ENCODE results near the gene ATP6V0A1. TPM values are rescaled to one million over a fixed set of nuclear protein-coding genes. Genes with fewer than 3 reads are reported as not detected.

Gene ATP6V0A1
- total RNA-seq, 1 experiment from 2014 or later: 54.6 TPM

DNA sequence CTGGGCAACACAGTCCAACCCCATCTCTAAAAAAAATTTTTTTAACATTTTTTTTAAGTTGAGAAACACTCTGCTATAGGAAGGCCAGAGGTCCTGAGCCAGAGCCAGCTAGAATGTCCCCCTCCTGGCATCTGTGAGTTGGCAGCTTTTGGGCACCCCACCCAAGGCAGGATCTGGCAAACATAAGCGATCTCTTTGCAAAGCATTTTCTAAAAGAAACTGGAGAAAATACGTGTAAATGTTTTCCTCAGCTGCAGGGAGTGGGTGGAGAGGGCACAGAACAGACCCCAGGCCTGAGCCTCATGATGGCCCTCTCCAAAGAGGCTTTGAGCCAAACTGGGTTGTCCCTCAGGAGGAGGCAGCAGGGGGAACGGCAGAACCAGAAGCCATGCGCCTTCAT lies 47.3 kb upstream of the ATP6V0A1 start:
- Histone ChIP-seq H3K9me3 (ENCODE audit: low read depth, low read length, poor library complexity, severe bottlenecking) (no peaks in the 10 kb centered on the region), H3K36me3 (ENCODE audit: insufficient read depth, low read length, poor library complexity, severe bottlenecking) (no peaks in the 10 kb centered on the region), H3K4me1 (ENCODE audit: insufficient read depth, low read length, poor library complexity, severe bottlenecking) (peaks cover 17% of the 10 kb centered on the region), H3K4me3 (ENCODE audit: low read depth, low read length, poor library complexity, severe bottlenecking) (no peak overlapping the region), H3K27ac (ENCODE audit: low read depth, low read length, poor library complexity, severe bottlenecking) (no peak overlapping the region), H3K27me3 (replicated peaks; ENCODE audit: insufficient read depth, low read depth, low read length, poor library complexity) (no peaks in the 10 kb centered on the region)
- intact Hi-C loops (cut with micrococcal nuclease; ENCODE audit: unreplicated experiment): no loop called here
- no peak for TF ChIP-seq CTCF (conservative IDR thresholded peaks at IDR 0.05; ENCODE audit: low read depth, low read length)
- no peak for TF ChIP-seq EZH2 (IDR thresholded peaks at IDR 0.05; ENCODE audit: borderline replicate concordance, low read depth, low read length, poor library complexity, severe bottlenecking)
- BruUV-seq (replicated peaks): no TSS peak
- ChIA-PET CTCF (no interaction called here), POLR2A (ENCODE audit: low non-redundant PET) (interaction anchor here (0.7 kb wide), 1 partner anchor 355 kb away, joined by 16 read pairs; no protein-coding TSS in a partner anchor)
- DNase-seq (ENCODE audit: low spot score): no peak

- BruUV-seq (replicated peaks): no TSS peak
- TF ChIP-seq EZH2 (IDR thresholded peaks at IDR 0.05; ENCODE audit: borderline replicate concordance, low read depth, low read length, poor library complexity, severe bottlenecking) (no peak), CTCF (conservative IDR thresholded peaks at IDR 0.05; ENCODE audit: low read depth, low read length) (no peak)
- DNase-seq (ENCODE audit: low spot score): no peak
These were observed 46.6 kb upstream of the ATP6V0A1 start for GRCh38 chr17:42411905-42412679.

GRCh38 chr17:42413464-42414040 lies 45.1 kb upstream of the ATP6V0A1 start:
- Histone ChIP-seq H3K27ac (ENCODE audit: low read depth, low read length, poor library complexity, severe bottlenecking) (no peak overlapping the region), H3K27me3 (replicated peaks; ENCODE audit: insufficient read depth, low read depth, low read length, poor library complexity) (no peaks in the 10 kb centered on the region)
- POLR2A ChIA-PET (ENCODE audit: low non-redundant PET): no interaction called here

More at GRCh38 chr17:42411905-42412679, 46.6 kb upstream of the ATP6V0A1 start:
- no peak overlapping the region for H3K27ac ChIP-seq (ENCODE audit: low read depth, low read length, poor library complexity, severe bottlenecking)
- H3K4me1 ChIP-seq (ENCODE audit: insufficient read depth, low read length, poor library complexity, severe bottlenecking): peaks cover 13% of the 10 kb centered on the region
- ChIA-PET POLR2A (ENCODE audit: low non-redundant PET) (no interaction called here), CTCF (no interaction called here)
- no peaks in the 10 kb centered on the region for H3K36me3 ChIP-seq (ENCODE audit: insufficient read depth, low read length, poor library complexity, severe bottlenecking)
- intact Hi-C loops (cut with micrococcal nuclease; ENCODE audit: unreplicated experiment): no loop called here
- H3K9me3 ChIP-seq (ENCODE audit: low read depth, low read length, poor library complexity, severe bottlenecking): no peaks in the 10 kb centered on the region
- H3K4me3 ChIP-seq (ENCODE audit: low read depth, low read length, poor library complexity, severe bottlenecking): no peak overlapping the region
- no peaks in the 10 kb centered on the region for H3K27me3 ChIP-seq (replicated peaks; ENCODE audit: insufficient read depth, low read depth, low read length, poor library complexity)

More at GRCh38 chr17:42413464-42414040, 45.1 kb upstream of the ATP6V0A1 start:
- Histone ChIP-seq H3K4me1 (ENCODE audit: insufficient read depth, low read length, poor library complexity, severe bottlenecking) (no peaks in the 10 kb centered on the region), H3K36me3 (ENCODE audit: insufficient read depth, low read length, poor library complexity, severe bottlenecking) (no peaks in the 10 kb centered on the region), H3K9me3 (ENCODE audit: low read depth, low read length, poor library complexity, severe bottlenecking) (no peaks in the 10 kb centered on the region), H3K4me3 (ENCODE audit: low read depth, low read length, poor library complexity, severe bottlenecking) (no peak overlapping the region)
- TF ChIP-seq CTCF (conservative IDR thresholded peaks at IDR 0.05; ENCODE audit: low read depth, low read length) (no peak), EZH2 (IDR thresholded peaks at IDR 0.05; ENCODE audit: borderline replicate concordance, low read depth, low read length, poor library complexity, severe bottlenecking) (no peak)
- DNase-seq (ENCODE audit: low spot score): no peak
- CTCF ChIA-PET: no interaction called here
- intact Hi-C loops (cut with micrococcal nuclease; ENCODE audit: unreplicated experiment): no loop called here
- BruUV-seq (replicated peaks): no TSS peak
